HepG2 (cell line): ENCODE results near the gene FAAP100. TPM values are rescaled to one million over a fixed set of nuclear protein-coding genes. Genes with fewer than 3 reads are reported as not detected.

ENCODE experiments used
- ATAC-seq: fragments of 200-7000 bp; cut with Tn5 transposase; 3 replicates; pipeline ENCODE4 v1.9.1; 2020; ENCODE audit warnings: mild to moderate bottlenecking, moderate library complexity
- BruUV-seq: library from RNA; stranded (reverse); fragments of 400-500 nt; replicated peaks from 2 replicates; lab custom pipeline; 2021; lab: Mats Ljungman, UMichigan
- CTCF ChIA-PET: fragments of 300-600 bp; formaldehyde crosslinking; extraction: SDS; loops from one replicate; lab custom pipeline; 2021; ENCODE audit warnings: low total read pairs, inconsistent platforms, low intra/inter-chr PET ratio; lab: Yijun Ruan, JAX
- POLR2A ChIA-PET: fragments of 350-600 bp; sonication (Branson Sonifier 250); formaldehyde crosslinking; loops from one replicate; lab custom pipeline; 2020; ENCODE audit warnings: antibody characterized with exemption, inconsistent platforms; lab: Yijun Ruan, JAX
- DNase-seq: peaks from one replicate; pipeline ENCODE4 v3.0.0-alpha.2; 2015; ENCODE audit warnings: low spot score
- FAIRE-seq: peaks from 3 replicates; lab custom pipeline; 2011; peaks lifted over from hg19 to GRCh38; lab: Jason Lieb, UNC
- H2AFZ ChIP-seq: one replicate; pipeline ENCODE4 v1.6.1; 2011; ENCODE audit warnings: low read length, inconsistent platforms
- H3K27ac ChIP-seq: fragments of 300-600 bp; 3 replicates; pipeline ENCODE4 v1.8.0; 2011; ENCODE audit warnings: mixed run types, mild to moderate bottlenecking, mixed read lengths, low read length, inconsistent platforms; ENCODE audit not compliant: insufficient read depth; ENCODE audit errors: extremely low read length
- H3K27me3 ChIP-seq, 2 experiments: fragments of 200-600 bp in 1 of 2; 2 replicates in 1 of 2; 3 replicates in 1 of 2; pipeline versions ENCODE4 v1.6.0 to v1.8.0; 2011; ENCODE audit warnings: low read length in 2 of 2, mild to moderate bottlenecking in 2 of 2, moderate library complexity in 2 of 2, inconsistent platforms in 1 of 2; ENCODE audit not compliant: insufficient read depth in 2 of 2, control insufficient read depth in 1 of 2
- H3K36me3 ChIP-seq, 2 experiments: fragments of 200-600 bp in 1 of 2; replicated peaks in 1 of 2; 2 replicates in 1 of 2; 3 replicates in 1 of 2; pipeline versions ENCODE4 v1.5.1 to v1.8.0; 2011; ENCODE audit warnings: low read length in 2 of 2, inconsistent platforms in 1 of 2; ENCODE audit not compliant: insufficient read depth in 2 of 2, control insufficient read depth in 1 of 2
- H3K4me1 ChIP-seq: 2 replicates; pipeline ENCODE4 v1.5.1; 2012; ENCODE audit warnings: low read length, inconsistent platforms; ENCODE audit not compliant: insufficient read depth
- H3K4me2 ChIP-seq: 2 replicates; pipeline ENCODE4 v1.6.0; 2011; ENCODE audit warnings: low read depth, low read length, inconsistent platforms
- H3K4me3 ChIP-seq, 3 experiments: fragments of 200-600 bp in 1 of 3; sonication (generic), shearing (Covaris generic) in 1 of 3; replicated peaks in 1 of 3; 2 replicates each; pipeline ENCODE4 v1.5.1; 2011 to 2016; ENCODE audit warnings: low read length in 3 of 3, inconsistent platforms in 2 of 3, low read depth in 2 of 3, mild to moderate bottlenecking in 2 of 3, control low read depth in 1 of 3, mixed read lengths in 1 of 3; ENCODE audit not compliant: insufficient read depth in 1 of 3
- H3K79me2 ChIP-seq: one replicate; pipeline ENCODE4 v1.6.1; 2011; ENCODE audit warnings: low read length, inconsistent platforms; ENCODE audit not compliant: insufficient read depth
- H3K9ac ChIP-seq: 2 replicates; pipeline ENCODE4 v1.6.0; 2011; ENCODE audit warnings: mild to moderate bottlenecking, low read depth, low read length, inconsistent platforms; ENCODE audit not compliant: insufficient read depth
- H3K9me3 ChIP-seq: 2 replicates; pipeline ENCODE4 v1.5.1; 2012; ENCODE audit warnings: mild to moderate bottlenecking, low read length
- H4K20me1 ChIP-seq: 2 replicates; pipeline ENCODE4 v1.6.0; 2011; ENCODE audit warnings: inconsistent platforms, mild to moderate bottlenecking, low read length, moderate library complexity; ENCODE audit not compliant: insufficient read depth
- CAMTA2 ChIP-seq: sonication (generic); formaldehyde crosslinking; IDR thresholded peaks from 2 replicates; pipeline ENCODE4 v1.4.0; 2020; ENCODE audit warnings: mild to moderate bottlenecking, missing genetic modification reagents, borderline replicate concordance
- DMAP1 ChIP-seq: IDR thresholded peaks from 2 replicates; pipeline ENCODE4 v1.6.1; 2016
- DPF2 ChIP-seq: sonication (generic); formaldehyde crosslinking; IDR thresholded peaks from 2 replicates; pipeline ENCODE4 v1.4.0; 2020; ENCODE audit warnings: mild to moderate bottlenecking, low read depth, missing genetic modification reagents, borderline replicate concordance
- FUBP1 ChIP-seq: sonication (generic); formaldehyde crosslinking; IDR thresholded peaks from 2 replicates; pipeline ENCODE4 v1.5.1; 2020; ENCODE audit warnings: missing genetic modification reagents, mild to moderate bottlenecking, borderline replicate concordance
- HIVEP1 ChIP-seq: sonication (generic); formaldehyde crosslinking; IDR thresholded peaks from 2 replicates; pipeline ENCODE4 v1.4.0; 2020; ENCODE audit warnings: mild to moderate bottlenecking, missing genetic modification reagents
- MAFG ChIP-seq: sonication (generic); formaldehyde crosslinking; IDR thresholded peaks from 2 replicates; pipeline ENCODE4 v1.5.1; 2020; ENCODE audit warnings: mild to moderate bottlenecking, missing genetic modification reagents
- NR3C1 ChIP-seq: sonication (generic); formaldehyde crosslinking; IDR thresholded peaks from 2 replicates; pipeline ENCODE4 v1.4.0; 2020; ENCODE audit warnings: missing genetic modification reagents
- PITX1 ChIP-seq: sonication (generic); formaldehyde crosslinking; IDR thresholded peaks from 2 replicates; pipeline ENCODE4 v1.5.1; 2020; ENCODE audit warnings: mild to moderate bottlenecking, missing genetic modification reagents
- SALL1 ChIP-seq: sonication (generic); formaldehyde crosslinking; IDR thresholded peaks from 2 replicates; pipeline ENCODE4 v1.8.0; 2022; ENCODE audit warnings: mild to moderate bottlenecking, missing genetic modification reagents
- ZNF274 ChIP-seq: sonication (generic); formaldehyde crosslinking; IDR thresholded peaks from 2 replicates; pipeline ENCODE4 v1.5.1; 2020; ENCODE audit warnings: mild to moderate bottlenecking, missing genetic modification reagents
- ZNF780A ChIP-seq: sonication (generic); formaldehyde crosslinking; IDR thresholded peaks from 2 replicates; pipeline ENCODE4 v1.8.0; 2022; ENCODE audit warnings: mild to moderate bottlenecking, missing genetic modification reagents, moderate library complexity
- ZNF782 ChIP-seq: sonication (generic); formaldehyde crosslinking; IDR thresholded peaks from 2 replicates; pipeline ENCODE4 v1.4.0; 2020; ENCODE audit warnings: missing genetic modification reagents, mild to moderate bottlenecking, borderline replicate concordance
- ZNF792 ChIP-seq: IDR thresholded peaks from 2 replicates; pipeline ENCODE4 v1.6.1; 2016
- ZZZ3 ChIP-seq: sonication (generic); formaldehyde crosslinking; IDR thresholded peaks from 2 replicates; pipeline ENCODE4 v1.4.0; 2020; ENCODE audit warnings: missing genetic modification reagents, mild to moderate bottlenecking, borderline replicate concordance
- WGBS: methylation state at CpG from one replicate; pipeline ENCODE4 v1.1.6; 2017; ENCODE audit warnings: low lambda C conversion rate; 5-methylcytosine and 5-hydroxymethylcytosine counted together
- in situ Hi-C: cut with HindIII; loops from 2 replicates; pipeline ENCODE4 v1.10.0; 2017; ENCODE audit warnings: low pct_unique_long_range_greater_than_20kb; ENCODE audit not compliant: extremely low pct_ligation_motif_present
- intact Hi-C: fragments of 100-400 bp; cut with micrococcal nuclease; formaldehyde crosslinking; loops from one replicate; pipeline ENCODE4 v1.10.0; 2022; ENCODE audit not compliant: unreplicated experiment
- polyA plus RNA-seq, 8 experiments: library from polyadenylated mRNA; depleted of rRNA in 3 of 8; stranded (reverse) in 7 of 8; unstranded in 1 of 8; fragments of >200 nt; fragmentation: Illumina TruSeq in 4 of 8; extraction: Trizol in 4 of 8; gene quantifications; 2 replicates each; pipeline versions ENCODE4 v1.2.1 to v1.2.3, GENCODE V29; 2011 to 2016; ENCODE audit warnings: low read depth in 4 of 8, missing spikeins in 1 of 8, mixed read lengths in 1 of 8; ENCODE audit not compliant: insufficient read depth in 1 of 8
- total RNA-seq, 5 experiments: library from RNA; depleted of rRNA; stranded (reverse); fragments of >200 nt; fragmentation: Illumina TruSeq; extraction: Trizol; gene quantifications; 2 replicates each; pipeline ENCODE4 v1.2.3, GENCODE V29; 2016; ENCODE audit warnings: low read depth in 1 of 5
- TF ChIP-seq, protein P1 (sequence below): IDR thresholded peaks from 2 replicates; pipeline ENCODE4 v1.6.1; 2016; ENCODE audit warnings: low read depth, borderline replicate concordance

The FAAP100 gene
- total and polyA plus RNA-seq, 2 of the 13 experiments (the other 11 are each of a cell fraction or from before 2014, with no cell fraction given) = 7.6 to 20.8 TPM

DNA sequence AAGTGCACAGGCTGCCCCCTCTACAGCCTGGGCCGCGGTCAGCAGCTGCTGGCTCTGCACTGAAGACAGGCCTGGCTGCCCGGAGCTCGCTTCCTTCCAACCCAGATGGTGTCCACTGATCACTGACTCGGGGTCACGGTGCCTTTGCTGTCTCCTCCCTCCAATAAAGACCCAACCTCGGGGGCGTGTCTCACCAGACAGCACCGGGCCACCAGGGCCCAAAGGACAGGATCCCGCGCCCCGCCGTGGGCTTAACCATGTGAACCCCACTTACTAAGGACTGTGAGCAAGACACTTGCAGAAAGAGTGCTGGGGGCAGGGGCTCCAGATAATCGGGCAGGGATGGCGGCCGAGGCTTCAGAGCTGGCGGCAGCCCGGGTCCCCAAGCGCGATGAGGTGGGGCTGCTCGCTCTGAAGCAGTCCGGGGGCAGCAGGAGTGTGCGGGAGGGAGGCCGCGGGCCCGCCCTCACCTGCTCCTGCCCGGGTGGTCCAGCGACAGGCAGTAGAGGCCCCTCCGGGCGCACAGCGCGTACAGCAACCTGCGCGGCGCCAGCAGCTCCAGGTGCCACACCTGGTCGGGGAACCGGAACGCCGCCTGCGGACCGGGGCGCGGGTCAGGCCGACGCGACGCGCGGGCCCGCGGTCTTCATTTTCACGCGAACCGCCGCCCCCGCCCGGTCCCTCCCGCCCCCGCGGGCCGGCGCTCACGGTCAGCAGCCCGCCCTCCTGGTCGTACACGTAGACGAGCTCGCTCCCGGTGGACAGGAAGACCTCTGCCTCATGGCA, 502 bp downstream of the FAAP100 start (continued):
- TF ChIP-seq SALL1 (peak; percentile 8; the same call in 1 of the 2 replicates), CAMTA2 (CRISPR knock-in tag) (peak; percentile 60), ZNF792 (peak; percentile 22; the same call in 1 of the 2 replicates), ZNF274 (CRISPR knock-in tag) (peak; percentile 86; the same call in 1 of the 2 replicates)

DNA sequence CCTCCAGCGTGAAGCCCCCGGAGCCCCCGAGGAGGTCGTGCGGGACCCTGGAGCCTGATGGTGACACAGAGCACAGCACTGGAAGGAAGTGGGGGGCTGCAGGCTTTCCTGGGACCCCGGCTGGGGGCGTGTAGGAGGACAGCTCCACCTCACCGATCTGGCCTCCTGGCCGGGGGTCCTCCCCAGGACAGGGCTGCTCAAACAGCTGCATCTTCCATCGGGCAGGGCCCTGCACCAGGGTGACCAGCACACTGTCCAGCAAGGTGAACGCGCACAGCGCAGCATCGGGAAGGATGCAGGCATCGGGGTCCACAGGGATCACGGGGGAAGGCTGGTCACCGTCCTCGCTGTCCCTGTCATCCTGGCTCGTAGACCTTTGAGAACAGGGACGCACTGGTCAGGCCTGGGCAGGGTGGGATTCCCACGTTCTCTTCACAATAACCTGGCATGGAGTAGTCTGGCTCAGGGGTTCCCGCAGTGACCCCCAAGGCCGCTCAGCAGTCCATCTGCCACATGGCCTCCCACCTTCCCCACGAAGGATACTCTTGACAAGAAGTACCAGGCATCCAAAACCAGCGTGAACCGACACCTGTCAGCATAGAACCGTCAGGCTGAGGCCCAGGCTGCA, 1.2 kb downstream of the FAAP100 start:
- Histone ChIP-seq H3K9ac (peak overlapping the region; percentile 79), H3K27ac (no peak overlapping the region), H3K27me3 (no peaks in the 10 kb centered on the region; a peak in 1 of 5 replicates), H3K36me3 (peaks cover 19 to 36% of the 10 kb centered on the region in 2 experiments), H3K4me3 (peak overlapping the region; percentile 95 to 97 (median 96)), H3K79me2 (peaks cover 10% of the 10 kb centered on the region), H4K20me1 (peaks cover 4% of the 10 kb centered on the region; the same call in 1 of the 2 replicates), H3K4me2 (peak overlapping the region; percentile 98), H3K9me3 (no peaks in the 10 kb centered on the region), H3K4me1 (peaks cover 36% of the 10 kb centered on the region), H2AFZ (no peak overlapping the region)
- 85% methylated on average over 23 of the region's 27 CpGs for WGBS
- intact Hi-C loops (loop anchor here (1.0 kb wide), 1 partner anchor 50 kb away; no protein-coding TSS in a partner anchor), in situ Hi-C loops (no loop called here)
- POLR2A ChIA-PET = interaction anchor here (0.6 to 2.5 kb wide), 5 partner anchors 8 to 156 kb away, joined by 3 to 27 read pairs (median 5); partner anchors contain the start of genes ACTG1 and BAHCC1
- CTCF ChIA-PET = no interaction called here
- BruUV-seq = TSS peak; percentile 39
- ATAC-seq (no peak), FAIRE-seq (no peak), DNase-seq (no peak)
- no peak for TF ChIP-seq DMAP1 (CRISPR knock-in tag)
- 0 out of 2 replicates have a peak, but pooled peaks have one; percentile 55 for TF ChIP-seq ZZZ3 (CRISPR knock-in tag)
- no peak for TF ChIP-seq FUBP1 (CRISPR knock-in tag)
- TF ChIP-seq ZNF780A (CRISPR knock-in tag) = no peak
- TF ChIP-seq NR3C1 (CRISPR knock-in tag) = no peak
- TF ChIP-seq HIVEP1 (CRISPR knock-in tag) = 0 out of 2 replicates have a peak, but pooled peaks have one; percentile 8
- TF ChIP-seq ZNF782 (CRISPR knock-in tag) = no peak
- peak; percentile 22; the same call in 1 of the 2 replicates for TF ChIP-seq PITX1 (CRISPR knock-in tag)
- no peak for TF ChIP-seq DPF2 (CRISPR knock-in tag)
- no peak for TF ChIP-seq MAFG (CRISPR knock-in tag)
- TF ChIP-seq, protein P1, sequence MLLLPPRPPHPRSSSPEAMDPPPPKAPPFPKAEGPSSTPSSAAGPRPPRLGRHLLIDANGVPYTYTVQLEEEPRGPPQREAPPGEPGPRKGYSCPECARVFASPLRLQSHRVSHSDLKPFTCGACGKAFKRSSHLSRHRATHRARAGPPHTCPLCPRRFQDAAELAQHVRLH (CRISPR knock-in tag) = no peak
